A673 (cell line): ENCODE data around the gene EYA4.

Experiments used
- CTCF ChIP-seq: fragments of 300-800, 200-600 bp; sonication (generic); conservative IDR thresholded peaks from 2 replicates; pipeline ENCODE4 v1.5.1; 2017; ENCODE audit warnings: low read depth, mild to moderate bottlenecking, antibody characterized with exemption, low read length, moderate library complexity, mixed read lengths
- EZH2 ChIP-seq: fragments of 200-600 bp; sonication (generic); IDR thresholded peaks from 2 replicates; pipeline ENCODE4 v1.6.1; 2017; ENCODE audit warnings: borderline replicate concordance, low read depth, mild to moderate bottlenecking, mixed read lengths, antibody characterized with exemption, low read length; ENCODE audit not compliant: poor library complexity, severe bottlenecking

DNA sequence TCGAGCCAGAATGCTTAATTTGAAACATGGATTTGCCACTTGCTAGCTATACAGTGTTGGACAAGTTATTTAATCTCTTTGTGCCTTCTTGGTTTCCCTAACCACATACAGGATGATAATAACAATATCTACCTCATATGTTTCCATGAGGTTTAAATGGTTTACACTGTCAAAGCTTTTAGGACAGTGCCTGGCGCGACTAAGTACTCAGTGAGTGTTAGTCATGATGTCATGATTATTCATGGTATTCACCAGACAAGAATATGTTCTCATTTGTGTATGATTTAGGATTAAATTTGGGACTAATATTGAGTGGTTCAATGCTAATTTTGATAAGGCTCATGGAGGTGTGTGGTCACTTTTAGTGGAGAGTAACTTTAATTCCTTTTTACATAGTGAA, 167.4 kb downstream of the EYA4 start:
- TF ChIP-seq EZH2 = no peak
- TF ChIP-seq CTCF = no peak
